Fibroblast of lung (primary cell): ENCODE results near the gene CCM2. TPM values are rescaled to one million over a fixed set of nuclear protein-coding genes. Genes with fewer than 3 reads are reported as not detected.

ENCODE experiments used
- DNase-seq, 2 donors: peaks; one replicate each; pipeline versions ENCODE4 v3.0.0 to v3.0.0-alpha.2; 2010; ENCODE audit warnings: low read depth in 2 of 2
- H2AFZ ChIP-seq: 2 replicates; pipeline ENCODE4 v1.5.1; 2012; ENCODE audit warnings: low read length, control low read depth, inconsistent platforms
- H3K27ac ChIP-seq: 2 replicates; pipeline ENCODE4 v1.5.1; 2011; ENCODE audit warnings: low read length, control low read depth; ENCODE audit not compliant: insufficient read depth
- H3K27me3 ChIP-seq: 2 replicates; pipeline ENCODE4 v1.5.1; 2011; ENCODE audit warnings: mild to moderate bottlenecking, low read length; ENCODE audit not compliant: control insufficient read depth, insufficient read depth
- H3K36me3 ChIP-seq: 2 replicates; pipeline ENCODE4 v1.5.1; 2011; ENCODE audit warnings: low read length; ENCODE audit not compliant: control insufficient read depth, insufficient read depth
- H3K4me1 ChIP-seq: 2 replicates; pipeline ENCODE4 v1.5.1; 2011; ENCODE audit warnings: low read length; ENCODE audit not compliant: control insufficient read depth, insufficient read depth; ENCODE audit errors: extremely low read depth
- H3K4me2 ChIP-seq: 2 replicates; pipeline ENCODE4 v1.5.1; 2011; ENCODE audit warnings: low read length, control low read depth; ENCODE audit not compliant: insufficient read depth; ENCODE audit errors: extremely low read depth
- H3K4me3 ChIP-seq, 4 experiments: fragments of 200-600 bp in 1 of 4; sonication (generic) in 1 of 4; replicated peaks in 1 of 4; 2 replicates each; pipeline ENCODE4 v1.5.1; 2011 to 2016; ENCODE audit warnings: low read length in 4 of 4, low read depth in 3 of 4, mild to moderate bottlenecking in 3 of 4, control low read depth in 2 of 4, inconsistent platforms in 1 of 4, mixed read lengths in 1 of 4; ENCODE audit not compliant: insufficient read depth in 1 of 4; ENCODE audit errors: control extremely low read depth in 1 of 4
- H3K79me2 ChIP-seq: 2 replicates; pipeline ENCODE4 v1.5.1; 2012; ENCODE audit warnings: mild to moderate bottlenecking, low read length, inconsistent platforms; ENCODE audit not compliant: control insufficient read depth, insufficient read depth
- H3K9ac ChIP-seq: 2 replicates; pipeline ENCODE4 v1.5.1; 2011; ENCODE audit warnings: mild to moderate bottlenecking, low read length, control low read depth; ENCODE audit not compliant: insufficient read depth
- H3K9me3 ChIP-seq: 2 replicates; pipeline ENCODE4 v1.5.1; 2012; ENCODE audit warnings: low read depth, low read length; ENCODE audit not compliant: control insufficient read depth, insufficient read depth
- H4K20me1 ChIP-seq: 2 replicates; pipeline ENCODE4 v1.5.1; 2011; ENCODE audit warnings: low read length; ENCODE audit not compliant: control insufficient read depth, insufficient read depth; ENCODE audit errors: extremely low read depth
- EZH2 ChIP-seq: IDR thresholded peaks from 2 replicates; pipeline ENCODE4 v1.5.1; 2012; ENCODE audit warnings: low read length, control low read depth, mild to moderate bottlenecking; ENCODE audit errors: missing control alignments
- polyA plus RNA-seq, 2 donors: library from polyadenylated mRNA; depleted of rRNA in 1 of 2; stranded (reverse) in 1 of 2; unstranded in 1 of 2; fragments of >200 nt; gene quantifications; 2 replicates each; pipeline ENCODE4 v1.2.1, GENCODE V29; 2011 to 2012; ENCODE audit warnings: missing spikeins in 1 of 2
- total RNA-seq: library from RNA; depleted of rRNA; stranded (reverse); fragments of >200 nt; gene quantifications from 2 replicates; pipeline ENCODE4 v1.2.1, GENCODE V29; 2014
- TF ChIP-seq, protein P1 (sequence below), 2 donors: IDR thresholded peaks in 1 of 2; conservative IDR thresholded peaks in 1 of 2; 1 replicate in 1 of 2; 2 replicates in 1 of 2; pipeline ENCODE4 v1.5.1; 2011 to 2012; ENCODE audit warnings: low read length in 2 of 2, control low read depth in 1 of 2, inconsistent platforms in 1 of 2, low read depth in 1 of 2, mild to moderate bottlenecking in 1 of 2

The CCM2 gene
- total and polyA plus RNA-seq, 2 donors (not counting 1 experiment from before 2014, with no cell fraction given): 27.8 to 52.4 TPM

GRCh38 chr7:45035371-45035770 is 35.4 kb downstream of the CCM2 start:
- peaks cover 3% of the 10 kb centered on the region for H3K36me3 ChIP-seq
- no peak overlapping the region for H3K27ac ChIP-seq
- H3K27me3 ChIP-seq: no peaks in the 10 kb centered on the region
- H2AFZ ChIP-seq: no peak overlapping the region
- no peaks in the 10 kb centered on the region for H3K9me3 ChIP-seq
- H3K4me3 ChIP-seq: no peak overlapping the region
- H3K9ac ChIP-seq: no peak overlapping the region
- H3K4me1 ChIP-seq: no peaks in the 10 kb centered on the region
- no peaks in the 10 kb centered on the region for H4K20me1 ChIP-seq
- H3K79me2 ChIP-seq: peaks cover 27% of the 10 kb centered on the region
- H3K4me2 ChIP-seq: no peak overlapping the region
- DNase-seq: no peak
- no peak for TF ChIP-seq EZH2
- TF ChIP-seq, protein P1, sequence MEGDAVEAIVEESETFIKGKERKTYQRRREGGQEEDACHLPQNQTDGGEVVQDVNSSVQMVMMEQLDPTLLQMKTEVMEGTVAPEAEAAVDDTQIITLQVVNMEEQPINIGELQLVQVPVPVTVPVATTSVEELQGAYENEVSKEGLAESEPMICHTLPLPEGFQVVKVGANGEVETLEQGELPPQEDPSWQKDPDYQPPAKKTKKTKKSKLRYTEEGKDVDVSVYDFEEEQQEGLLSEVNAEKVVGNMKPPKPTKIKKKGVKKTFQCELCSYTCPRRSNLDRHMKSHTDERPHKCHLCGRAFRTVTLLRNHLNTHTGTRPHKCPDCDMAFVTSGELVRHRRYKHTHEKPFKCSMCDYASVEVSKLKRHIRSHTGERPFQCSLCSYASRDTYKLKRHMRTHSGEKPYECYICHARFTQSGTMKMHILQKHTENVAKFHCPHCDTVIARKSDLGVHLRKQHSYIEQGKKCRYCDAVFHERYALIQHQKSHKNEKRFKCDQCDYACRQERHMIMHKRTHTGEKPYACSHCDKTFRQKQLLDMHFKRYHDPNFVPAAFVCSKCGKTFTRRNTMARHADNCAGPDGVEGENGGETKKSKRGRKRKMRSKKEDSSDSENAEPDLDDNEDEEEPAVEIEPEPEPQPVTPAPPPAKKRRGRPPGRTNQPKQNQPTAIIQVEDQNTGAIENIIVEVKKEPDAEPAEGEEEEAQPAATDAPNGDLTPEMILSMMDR (conservative IDR thresholded peaks at IDR 0.05 in 1 of 2, IDR thresholded peaks at IDR 0.05 in 1 of 2; ENCODE audit: low read depth in 1 of 2, low read length in 2 of 2): no peak

- no peaks in the 10 kb centered on the region for H3K4me1 ChIP-seq
- no peak overlapping the region for H3K27ac ChIP-seq
- H3K36me3 ChIP-seq: peaks cover 3% of the 10 kb centered on the region
- no peaks in the 10 kb centered on the region for H3K9me3 ChIP-seq
- TF ChIP-seq EZH2: no peak
- TF ChIP-seq, protein P1 (conservative IDR thresholded peaks at IDR 0.05 in 1 of 2, IDR thresholded peaks at IDR 0.05 in 1 of 2; ENCODE audit: low read depth in 1 of 2, low read length in 2 of 2): no peak
- no peaks in the 10 kb centered on the region for H3K27me3 ChIP-seq
- H3K79me2 ChIP-seq: peaks cover 27% of the 10 kb centered on the region
- no peak overlapping the region for H2AFZ ChIP-seq
- no peak overlapping the region for H3K4me3 ChIP-seq
- no peak overlapping the region for H3K4me2 ChIP-seq
- no peak overlapping the region for H3K9ac ChIP-seq
- H4K20me1 ChIP-seq: no peaks in the 10 kb centered on the region
- no peak for DNase-seq
These were observed 35.9 kb downstream of the CCM2 start for GRCh38 chr7:45035893-45036292.

DNA sequence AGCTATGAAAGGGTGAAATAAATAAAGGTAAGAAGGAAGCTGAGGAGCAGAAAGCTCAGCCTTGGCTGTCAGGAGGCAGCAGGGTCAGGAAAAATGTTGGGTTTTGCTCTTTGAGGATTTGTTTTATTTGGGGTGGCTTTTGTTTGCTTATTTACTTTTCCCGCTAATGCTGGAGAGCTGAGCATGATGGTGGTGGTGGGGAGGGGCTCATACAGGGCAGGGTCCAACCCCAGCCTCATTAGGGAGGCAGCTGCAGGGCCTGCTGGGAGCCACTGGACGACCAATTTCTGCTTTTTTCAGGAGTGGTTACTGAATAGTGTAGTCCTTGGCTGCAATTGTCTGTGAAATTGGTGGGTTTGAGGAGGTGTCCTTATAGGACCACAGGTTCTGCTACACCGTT is 36.3 kb downstream of the CCM2 start:
- Histone ChIP-seq H3K4me1 (no peaks in the 10 kb centered on the region), H4K20me1 (no peaks in the 10 kb centered on the region), H3K4me3 (no peak overlapping the region), H3K79me2 (peaks cover 27% of the 10 kb centered on the region), H3K27ac (no peak overlapping the region), H3K4me2 (no peak overlapping the region), H3K36me3 (peaks cover 3% of the 10 kb centered on the region), H3K9ac (no peak overlapping the region), H3K27me3 (no peaks in the 10 kb centered on the region), H3K9me3 (no peaks in the 10 kb centered on the region), H2AFZ (no peak overlapping the region)
- no peak for DNase-seq
- TF ChIP-seq EZH2: no peak
- TF ChIP-seq, protein P1 (conservative IDR thresholded peaks at IDR 0.05 in 1 of 2, IDR thresholded peaks at IDR 0.05 in 1 of 2; ENCODE audit: low read depth in 1 of 2, low read length in 2 of 2): no peak
